Caco-2 (cell line): ENCODE data around the gene MSI1. TPM values are rescaled to one million over a fixed set of nuclear protein-coding genes. Genes with fewer than 3 reads are reported as not detected.
A peak's percentile ranks its signal among the peaks of the same experiment; 100 is the strongest.

Experiments
- BruUV-seq: library from RNA; stranded (reverse); fragments of 400-500 nt; replicated peaks from 2 replicates; lab custom pipeline; 2021; lab: Mats Ljungman, UMichigan
- CTCF ChIA-PET: fragments of 300-600 bp; sonication (Branson Sonifier 250); formaldehyde crosslinking; loops from one replicate; lab custom pipeline; 2022; ENCODE audit warnings: antibody characterized with exemption; lab: Charles Lee
- POLR2A ChIA-PET: fragments of 300-600 bp; sonication (Branson Sonifier 250); formaldehyde crosslinking; loops from one replicate; lab custom pipeline; 2022; ENCODE audit warnings: antibody characterized with exemption; lab: Charles Lee
- DNase-seq, 2 experiments: peaks; one replicate each; pipeline versions ENCODE4 v3.0.0 to v3.0.0-alpha.2; 2020 to 2022
- H3K27me3 ChIP-seq: replicated peaks from 2 replicates; pipeline ENCODE4 v1.6.0; 2011; ENCODE audit warnings: low read length; ENCODE audit not compliant: control insufficient read depth, insufficient read depth
- H3K36me3 ChIP-seq: 2 replicates; pipeline ENCODE4 v1.5.1; 2011; ENCODE audit warnings: low read length; ENCODE audit not compliant: control insufficient read depth, insufficient read depth
- H3K4me1 ChIP-seq: fragments of 250-450 bp; sonication (Bioruptor Pico); 2 replicates; pipeline ENCODE4 v1.5.1; 2020; ENCODE audit warnings: mild to moderate bottlenecking
- H3K4me3 ChIP-seq: 2 replicates; pipeline ENCODE4 v1.5.1; 2011; ENCODE audit warnings: low read depth, mild to moderate bottlenecking, control low read depth, low read length
- H3K9me3 ChIP-seq: fragments of 250-450 bp; sonication (Bioruptor Pico); 2 replicates; pipeline ENCODE4 v1.5.1; 2020; ENCODE audit warnings: mild to moderate bottlenecking, moderate library complexity
- H3K27ac Mint-ChIP-seq: one replicate; pipeline ENCODE4 v1.8.0; 2022; ENCODE audit warnings: mixed read lengths; ENCODE audit not compliant: unreplicated experiment
- H3K27me3 Mint-ChIP-seq: one replicate; pipeline ENCODE4 v1.8.0; 2022; ENCODE audit warnings: mixed read lengths; ENCODE audit not compliant: insufficient read depth, unreplicated experiment
- H3K36me3 Mint-ChIP-seq: one replicate; pipeline ENCODE4 v1.8.0; 2022; ENCODE audit warnings: mild to moderate bottlenecking, mixed read lengths; ENCODE audit not compliant: insufficient read depth, unreplicated experiment
- H3K4me1 Mint-ChIP-seq: one replicate; pipeline ENCODE4 v1.8.0; 2022; ENCODE audit warnings: low read depth, mixed read lengths; ENCODE audit not compliant: unreplicated experiment
- H3K4me3 Mint-ChIP-seq: one replicate; pipeline ENCODE4 v1.8.0; 2022; ENCODE audit warnings: mild to moderate bottlenecking, moderate library complexity, mixed read lengths; ENCODE audit not compliant: unreplicated experiment
- H3K9me3 Mint-ChIP-seq: one replicate; pipeline ENCODE4 v1.8.0; 2022; ENCODE audit warnings: mixed read lengths; ENCODE audit not compliant: unreplicated experiment
- intact Hi-C: fragments of 100-400 bp; cut with micrococcal nuclease; formaldehyde crosslinking; loops from one replicate; pipeline ENCODE4 v1.10.0; 2022; ENCODE audit not compliant: unreplicated experiment
- total RNA-seq: library from RNA; stranded (reverse); gene quantifications from 2 replicates; pipeline ENCODE4 v1.2.3, GENCODE V29; 2022
- TF ChIP-seq, protein P1 (sequence below), 2 experiments: fragments of 200-600 bp in 1 of 2; IDR thresholded peaks; 1 replicate in 1 of 2; 2 replicates in 1 of 2; pipeline versions ENCODE4 v1.5.1 to v1.8.0; 2011 to 2022; ENCODE audit warnings: antibody characterized with exemption in 1 of 2, control low read depth in 1 of 2, inconsistent platforms in 1 of 2, low read depth in 1 of 2, low read length in 1 of 2, mild to moderate bottlenecking in 1 of 2, moderate library complexity in 1 of 2; ENCODE audit not compliant: insufficient read depth in 1 of 2, severe bottlenecking in 1 of 2, unreplicated experiment in 1 of 2

MSI1 gene
- total RNA-seq, 1 experiment from 2014 or later = 24.8 TPM

- TF ChIP-seq, protein P1, sequence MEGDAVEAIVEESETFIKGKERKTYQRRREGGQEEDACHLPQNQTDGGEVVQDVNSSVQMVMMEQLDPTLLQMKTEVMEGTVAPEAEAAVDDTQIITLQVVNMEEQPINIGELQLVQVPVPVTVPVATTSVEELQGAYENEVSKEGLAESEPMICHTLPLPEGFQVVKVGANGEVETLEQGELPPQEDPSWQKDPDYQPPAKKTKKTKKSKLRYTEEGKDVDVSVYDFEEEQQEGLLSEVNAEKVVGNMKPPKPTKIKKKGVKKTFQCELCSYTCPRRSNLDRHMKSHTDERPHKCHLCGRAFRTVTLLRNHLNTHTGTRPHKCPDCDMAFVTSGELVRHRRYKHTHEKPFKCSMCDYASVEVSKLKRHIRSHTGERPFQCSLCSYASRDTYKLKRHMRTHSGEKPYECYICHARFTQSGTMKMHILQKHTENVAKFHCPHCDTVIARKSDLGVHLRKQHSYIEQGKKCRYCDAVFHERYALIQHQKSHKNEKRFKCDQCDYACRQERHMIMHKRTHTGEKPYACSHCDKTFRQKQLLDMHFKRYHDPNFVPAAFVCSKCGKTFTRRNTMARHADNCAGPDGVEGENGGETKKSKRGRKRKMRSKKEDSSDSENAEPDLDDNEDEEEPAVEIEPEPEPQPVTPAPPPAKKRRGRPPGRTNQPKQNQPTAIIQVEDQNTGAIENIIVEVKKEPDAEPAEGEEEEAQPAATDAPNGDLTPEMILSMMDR (IDR thresholded peaks at IDR 0.05; ENCODE audit: insufficient read depth in 1 of 2, low read depth in 1 of 2, low read length in 1 of 2, severe bottlenecking in 1 of 2, unreplicated experiment in 1 of 2) = no peak
- no peak for DNase-seq
- ChIA-PET CTCF (no interaction called here), POLR2A (no interaction called here)
- Mint-ChIP-seq H3K9me3 (no peaks in the 10 kb centered on the region), H3K4me3 (no peak overlapping the region), H3K36me3 (peaks cover 15% of the 10 kb centered on the region), H3K4me1 (no peaks in the 10 kb centered on the region), H3K27ac (no peak overlapping the region), H3K27me3 (no peaks in the 10 kb centered on the region)
- no TSS peak for BruUV-seq
- Histone ChIP-seq H3K36me3 (no peaks in the 10 kb centered on the region; the same call in none of the 2 replicates), H3K4me3 (no peak overlapping the region), H3K9me3 (no peaks in the 10 kb centered on the region), H3K4me1 (no peaks in the 10 kb centered on the region), H3K27me3 (no peaks in the 10 kb centered on the region)
- intact Hi-C loops = no loop called here
These were observed 16.8 kb downstream of the MSI1 start for GRCh38 chr12:120352117-120352516.

DNA sequence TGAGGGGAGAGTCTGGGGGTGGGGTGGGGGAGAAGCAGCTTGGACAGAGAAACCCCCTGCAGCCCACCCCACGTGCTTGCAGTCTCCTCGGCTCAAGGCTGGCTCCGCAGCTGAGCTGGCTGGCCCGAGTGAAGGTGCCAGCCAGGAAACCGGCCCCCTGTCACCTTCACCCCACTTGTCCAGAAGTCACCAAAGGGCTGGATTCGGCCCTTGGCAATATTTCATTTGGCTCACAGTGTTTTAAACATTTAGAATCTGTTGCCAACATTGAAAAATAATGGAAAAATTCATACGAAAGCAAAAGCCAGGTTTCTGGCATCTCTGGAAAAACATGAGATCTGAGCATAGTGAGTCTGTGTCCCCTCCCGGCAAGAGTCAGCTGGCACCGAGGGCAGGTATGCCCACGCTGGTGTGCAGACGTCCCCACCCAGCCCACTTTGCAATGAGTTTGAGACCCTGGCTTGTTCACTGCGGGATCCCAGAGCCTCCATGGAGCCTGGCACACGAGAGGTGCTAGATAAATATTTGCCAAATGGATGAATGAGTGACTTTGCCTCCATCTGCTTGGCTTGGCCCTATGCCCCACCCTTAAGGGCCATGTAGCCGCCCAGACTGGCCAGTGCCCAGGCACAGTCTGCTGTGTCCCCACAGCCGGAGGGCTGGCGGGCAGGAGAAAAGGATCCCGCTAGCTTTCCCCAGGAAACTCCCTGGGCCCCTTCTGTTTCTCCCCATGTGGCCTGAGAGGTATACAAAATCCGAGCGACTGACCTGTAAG lies 18.2 kb downstream of the MSI1 start:
- TF ChIP-seq, protein P1 (IDR thresholded peaks at IDR 0.05; ENCODE audit: insufficient read depth in 1 of 2, low read depth in 1 of 2, low read length in 1 of 2, severe bottlenecking in 1 of 2, unreplicated experiment in 1 of 2) = no peak
- Mint-ChIP-seq H3K27me3 (no peaks in the 10 kb centered on the region), H3K4me3 (no peak overlapping the region), H3K4me1 (no peaks in the 10 kb centered on the region), H3K36me3 (peaks cover 10% of the 10 kb centered on the region), H3K27ac (peak overlapping the region; percentile 35), H3K9me3 (no peaks in the 10 kb centered on the region)
- H3K36me3 ChIP-seq = no peaks in the 10 kb centered on the region; the same call in 1 of the 2 replicates
- H3K9me3 ChIP-seq = no peaks in the 10 kb centered on the region
- H3K4me1 ChIP-seq = no peaks in the 10 kb centered on the region
- no peak overlapping the region for H3K4me3 ChIP-seq
- BruUV-seq = no TSS peak
- no peak for DNase-seq
- ChIA-PET POLR2A (no interaction called here), CTCF (no interaction called here)
- intact Hi-C loops = no loop called here
- H3K27me3 ChIP-seq = no peaks in the 10 kb centered on the region

DNA sequence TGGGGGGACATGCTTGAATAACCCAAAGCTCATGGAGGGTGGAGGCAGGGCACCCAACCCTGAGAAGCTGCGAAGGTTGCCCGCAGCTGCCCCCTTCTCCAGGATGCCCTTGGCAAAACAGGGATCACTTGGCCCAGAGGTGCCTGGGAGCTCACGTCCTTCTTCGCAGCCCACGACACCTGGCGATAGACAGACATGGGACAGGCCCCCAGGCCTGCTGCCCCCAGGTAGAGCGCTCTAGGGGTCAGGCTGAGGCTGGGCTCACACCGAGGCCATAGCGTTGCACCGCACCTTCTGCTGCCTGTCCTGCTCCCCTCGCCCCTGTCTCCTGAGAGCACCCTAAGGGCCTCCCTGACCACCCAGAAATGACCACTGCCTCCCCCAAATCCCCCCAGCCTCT lies 21.2 kb downstream of the MSI1 start:
- no peak overlapping the region for H3K4me3 Mint-ChIP-seq
- H3K9me3 ChIP-seq = no peaks in the 10 kb centered on the region
- H3K27me3 Mint-ChIP-seq = no peaks in the 10 kb centered on the region
- no peak for DNase-seq
- BruUV-seq = no TSS peak
- ChIA-PET POLR2A (no interaction called here), CTCF (no interaction called here)
- H3K4me1 Mint-ChIP-seq = no peaks in the 10 kb centered on the region
- no peaks in the 10 kb centered on the region for H3K9me3 Mint-ChIP-seq
- no peak overlapping the region for H3K27ac Mint-ChIP-seq
- H3K36me3 Mint-ChIP-seq = peaks cover 19% of the 10 kb centered on the region
- TF ChIP-seq, protein P1 (IDR thresholded peaks at IDR 0.05; ENCODE audit: insufficient read depth in 1 of 2, low read depth in 1 of 2, low read length in 1 of 2, severe bottlenecking in 1 of 2, unreplicated experiment in 1 of 2) = no peak
- no peaks in the 10 kb centered on the region for H3K4me1 ChIP-seq
- intact Hi-C loops = no loop called here
- no peaks in the 10 kb centered on the region for H3K36me3 ChIP-seq
- H3K27me3 ChIP-seq = no peaks in the 10 kb centered on the region
- no peak overlapping the region for H3K4me3 ChIP-seq
